ENCODE data around the gene C19orf53.

C19orf53 gene

DNA sequence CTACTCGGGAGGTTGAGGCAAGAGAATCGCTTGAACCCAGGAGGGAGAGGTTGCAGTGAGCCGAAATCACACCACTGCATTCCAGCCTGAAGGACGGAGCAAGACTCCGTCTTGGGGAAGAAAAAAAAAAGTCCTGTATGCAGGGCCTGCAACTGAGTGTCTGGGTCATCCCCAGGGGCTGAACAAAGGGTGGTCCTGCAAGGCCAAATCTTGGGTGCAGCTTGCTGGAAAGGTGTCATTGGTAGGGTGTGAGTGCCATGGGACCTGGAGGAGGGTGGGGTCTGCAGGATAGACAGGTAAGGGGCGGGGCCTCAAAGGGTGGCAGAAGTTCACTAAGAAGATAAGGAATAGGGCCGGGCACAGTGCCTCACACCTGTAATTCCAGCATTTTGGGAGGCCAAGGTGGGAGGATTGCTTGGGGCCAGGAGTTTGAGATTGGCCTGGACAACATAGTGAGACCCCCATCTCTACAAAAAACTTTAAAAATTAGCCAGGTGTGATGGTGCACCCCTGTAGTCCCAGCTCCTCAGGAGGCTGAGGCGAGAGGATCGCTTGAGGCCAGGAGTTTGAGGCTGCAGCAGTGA, 52.5 kb downstream of the C19orf53 start:
- DNase-seq (ENCODE audit: low read depth in 2 of 2), result no peak

DNA sequence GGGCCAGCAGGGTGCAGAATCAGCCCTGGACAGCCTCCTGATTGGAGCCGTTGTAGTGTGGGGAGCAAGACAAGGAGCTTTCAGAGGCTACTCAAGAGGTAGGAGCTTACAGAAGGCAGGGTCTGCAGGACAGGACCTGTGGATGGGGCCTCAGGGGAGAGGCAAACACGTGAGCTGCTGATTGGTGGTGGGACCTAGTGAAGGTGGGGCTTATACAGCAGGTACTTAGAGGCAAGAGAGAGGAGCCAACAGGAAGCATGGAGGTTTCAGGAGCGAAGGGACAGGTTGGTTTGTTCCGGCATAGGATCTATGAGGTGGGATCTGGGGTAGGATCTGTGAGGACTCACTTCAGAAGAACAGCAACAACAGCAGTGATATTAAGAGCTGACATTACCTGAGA, 53.4 kb downstream of the C19orf53 start:
- DNase-seq (ENCODE audit: low read depth in 2 of 2), result no peak
